Measurements from ENCODE around the gene CERS6.

- TF ChIP-seq CTCF (IDR thresholded peaks at IDR 0.05) (no peak), POLR2AphosphoS5 (IDR thresholded peaks at IDR 0.05) (no peak)
These were observed 309.3 kb downstream of the CERS6 start for GRCh38 chr2:168765401-168765800.

All from breast epithelium (tissue), 3 donors.